Activated CD4-positive, alpha-beta T cell treated with anti-CD3 and anti-CD28 coated beads for 36 hours (primary cell): ENCODE data around the gene STARD10. TPM values are rescaled to one million over a fixed set of nuclear protein-coding genes. Genes with fewer than 3 reads are reported as not detected.

Experiments used
- ATAC-seq: fragments of 200-7000 bp; cut with Tn5 transposase; one replicate; pipeline ENCODE4 v1.10.0; 2021; ENCODE audit warnings: mild to moderate bottlenecking, moderate library complexity
- CTCF ChIA-PET: fragments of 350-600 bp; sonication (Branson Sonifier 250); formaldehyde crosslinking; loops from one replicate; lab custom pipeline; 2021; ENCODE audit warnings: antibody characterized with exemption; lab: Charles Lee
- POLR2A ChIA-PET: fragments of 350-600 bp; sonication (Branson Sonifier 250); formaldehyde crosslinking; loops from one replicate; lab custom pipeline; 2021; ENCODE audit warnings: antibody characterized with exemption, inconsistent platforms; lab: Charles Lee
- DNase-seq: peaks from one replicate; pipeline ENCODE4 v3.0.0-alpha.2; 2020
- H3K27ac Mint-ChIP-seq: one replicate; pipeline ENCODE4 v1.8.0; 2021; ENCODE audit warnings: mixed read lengths
- H3K27me3 Mint-ChIP-seq: one replicate; pipeline ENCODE4 v1.8.0; 2021; ENCODE audit warnings: mixed read lengths
- H3K36me3 Mint-ChIP-seq: one replicate; pipeline ENCODE4 v1.8.0; 2021; ENCODE audit warnings: low read depth, mixed read lengths
- H3K4me1 Mint-ChIP-seq: one replicate; pipeline ENCODE4 v1.8.0; 2021; ENCODE audit warnings: mixed read lengths
- H3K4me3 Mint-ChIP-seq: one replicate; pipeline ENCODE4 v1.8.0; 2021; ENCODE audit warnings: mild to moderate bottlenecking, moderate library complexity, mixed read lengths
- H3K9me3 Mint-ChIP-seq: one replicate; pipeline ENCODE4 v1.8.0; 2021; ENCODE audit warnings: low read depth, mixed read lengths
- intact Hi-C, 2 experiments: fragments of 100-400 bp; cut with DNase I in 1 of 2; cut with micrococcal nuclease in 1 of 2; formaldehyde crosslinking; loops; one replicate each; pipeline versions ENCODE4 v1.14.2 to v1.15.1; 2022 to 2024; cut with DNase I, micrococcal nuclease
- total RNA-seq, 2 experiments: library from RNA; stranded (reverse); gene quantifications; one replicate each; pipeline ENCODE4 v1.2.3, GENCODE V29; 2021

The STARD10 gene
- total RNA-seq, 2 experiments from 2014 or later, result 8.3 to 12.9 TPM

GRCh38 chr11:72735495-72736027 lies 58.3 kb downstream of the STARD10 start:
- H3K9me3 Mint-ChIP-seq, result no peaks in the 10 kb centered on the region
- intact Hi-C loops, result loop anchor here (1.0 to 2.0 kb wide), 5 partner anchors 13 to 79 kb away; partner anchors contain the start of genes ARAP1 (in 2 of the 2), ATG16L2 (in 1 of the 2) and STARD10 (in 1 of the 2)
- peaks cover 44% of the 10 kb centered on the region for H3K4me1 Mint-ChIP-seq
- ChIA-PET POLR2A (interaction anchor here (1.0 to 1.8 kb wide), 4 partner anchors 10 to 81 kb away, joined by 3 to 10 read pairs (median 4); no protein-coding TSS in a partner anchor), CTCF (interaction anchor here (0.6 to 1.9 kb wide), 3 partner anchors 57 to 167 kb away, joined by 3 to 7 read pairs (median 3); no protein-coding TSS in a partner anchor)
- no peak overlapping the region for H3K4me3 Mint-ChIP-seq
- DNase-seq (no peak), ATAC-seq (no peak)
- H3K36me3 Mint-ChIP-seq, result peaks cover 21% of the 10 kb centered on the region
- H3K27ac Mint-ChIP-seq, result peak overlapping the region; percentile 83
- H3K27me3 Mint-ChIP-seq, result no peaks in the 10 kb centered on the region

GRCh38 chr11:72732329-72732728 lies 61.5 kb downstream of the STARD10 start:
- ChIA-PET CTCF (interaction anchor here (0.5 to 6.0 kb wide), 5 partner anchors 10 to 445 kb away, joined by 3 to 36 read pairs (median 3); partner anchors contain the start of gene STARD10), POLR2A (no interaction called here)
- ATAC-seq (no peak), DNase-seq (no peak)
- Mint-ChIP-seq H3K4me1 (peaks cover 16% of the 10 kb centered on the region), H3K36me3 (peaks cover 19% of the 10 kb centered on the region), H3K9me3 (no peaks in the 10 kb centered on the region), H3K27me3 (no peaks in the 10 kb centered on the region), H3K4me3 (no peak overlapping the region), H3K27ac (peak overlapping the region; percentile 48)
- intact Hi-C loops, result no loop called here

GRCh38 chr11:72730737-72731136 lies 63.1 kb downstream of the STARD10 start:
- DNase-seq, result no peak
- intact Hi-C loops, result no loop called here

GRCh38 chr11:72730243-72730642 lies 63.6 kb downstream of the STARD10 start:
- Mint-ChIP-seq H3K27me3 (no peaks in the 10 kb centered on the region), H3K4me1 (peaks cover 5% of the 10 kb centered on the region), H3K27ac (no peak overlapping the region), H3K9me3 (no peaks in the 10 kb centered on the region), H3K36me3 (peaks cover 18% of the 10 kb centered on the region), H3K4me3 (no peak overlapping the region)
- ChIA-PET CTCF (interaction anchor here (0.5 to 6.0 kb wide), 3 partner anchors 63 to 101 kb away, joined by 3 to 36 read pairs (median 3); partner anchors contain the start of gene STARD10), POLR2A (no interaction called here)
- DNase-seq (no peak), ATAC-seq (no peak)
- intact Hi-C loops, result no loop called here

More at GRCh38 chr11:72730737-72731136, 63.1 kb downstream of the STARD10 start:
- no peak overlapping the region for H3K4me3 Mint-ChIP-seq
- no peaks in the 10 kb centered on the region for H3K9me3 Mint-ChIP-seq
- peaks cover 18% of the 10 kb centered on the region for H3K36me3 Mint-ChIP-seq
- ChIA-PET POLR2A (no interaction called here), CTCF (interaction anchor here (0.5 to 6.0 kb wide), 3 partner anchors 63 to 100 kb away, joined by 3 to 36 read pairs (median 3); partner anchors contain the start of gene STARD10)
- H3K27me3 Mint-ChIP-seq, result no peaks in the 10 kb centered on the region
- no peak for ATAC-seq
- no peak overlapping the region for H3K27ac Mint-ChIP-seq
- peaks cover 3% of the 10 kb centered on the region for H3K4me1 Mint-ChIP-seq

- H3K36me3 Mint-ChIP-seq, result peaks cover 16% of the 10 kb centered on the region
- no peaks in the 10 kb centered on the region for H3K27me3 Mint-ChIP-seq
- no peaks in the 10 kb centered on the region for H3K9me3 Mint-ChIP-seq
- no peak overlapping the region for H3K27ac Mint-ChIP-seq
- ChIA-PET POLR2A (no interaction called here), CTCF (interaction anchor here (0.7 to 6.0 kb wide), 5 partner anchors 9 to 119 kb away, joined by 3 to 36 read pairs (median 3); partner anchors contain the start of gene STARD10)
- intact Hi-C loops, result loop anchor here (5.0 to 10.0 kb wide), 3 partner anchors 417 to 517 kb away; partner anchors contain the start of gene FCHSD2 (in 2 of the 2)
- ATAC-seq, result no peak
- DNase-seq, result no peak
- H3K4me3 Mint-ChIP-seq, result no peak overlapping the region
- peaks cover 17% of the 10 kb centered on the region for H3K4me1 Mint-ChIP-seq
Observed at GRCh38 chr11:72727521-72727920, 66.3 kb downstream of the STARD10 start.

- POLR2A ChIA-PET, result interaction anchor here (1.0 kb wide), 1 partner anchor 10 kb away, joined by 3 read pairs; no protein-coding TSS in a partner anchor
- intact Hi-C loops, result loop anchor here (5.0 to 10.0 kb wide), 3 partner anchors 418 to 518 kb away; partner anchors contain the start of gene FCHSD2 (in 2 of the 2)
- no peak overlapping the region for H3K4me3 Mint-ChIP-seq
Observed at GRCh38 chr11:72726266-72727220, 67.3 kb downstream of the STARD10 start.

GRCh38 chr11:72725724-72726028 lies 68.2 kb downstream of the STARD10 start:
- H3K9me3 Mint-ChIP-seq, result no peaks in the 10 kb centered on the region
- peaks cover 12% of the 10 kb centered on the region for H3K36me3 Mint-ChIP-seq
- ChIA-PET CTCF (interaction anchor here (0.6 to 5.0 kb wide), 41 partner anchors 9 to 514 kb away, joined by 3 to 60 read pairs (median 4); partner anchors contain the start of gene STARD10), POLR2A (interaction anchor here (0.6 to 1.4 kb wide), 7 partner anchors 11 to 428 kb away, joined by 3 to 16 read pairs (median 3); partner anchors contain the start of gene STARD10)
- ATAC-seq (no peak), DNase-seq (no peak)
- H3K4me1 Mint-ChIP-seq, result peaks cover 21% of the 10 kb centered on the region
- peak overlapping the region; percentile 71 for H3K27ac Mint-ChIP-seq
- H3K4me3 Mint-ChIP-seq, result no peak overlapping the region
- H3K27me3 Mint-ChIP-seq, result no peaks in the 10 kb centered on the region
- intact Hi-C loops, result loop anchor here (1.0 to 10.0 kb wide), 6 partner anchors 124 to 519 kb away; partner anchors contain the start of gene FCHSD2 (in 2 of the 2)

More at GRCh38 chr11:72726266-72727220, 67.3 kb downstream of the STARD10 start:
- CTCF ChIA-PET, result interaction anchor here (0.5 to 6.0 kb wide), 13 partner anchors 8 to 451 kb away, joined by 3 to 60 read pairs (median 5); partner anchors contain the start of gene STARD10
- Mint-ChIP-seq H3K4me1 (peaks cover 19% of the 10 kb centered on the region), H3K27me3 (no peaks in the 10 kb centered on the region), H3K27ac (no peak overlapping the region), H3K36me3 (peaks cover 15% of the 10 kb centered on the region), H3K9me3 (no peaks in the 10 kb centered on the region)
- ATAC-seq (no peak), DNase-seq (no peak)

GRCh38 chr11:72724851-72725723 lies 68.8 kb downstream of the STARD10 start:
- no peaks in the 10 kb centered on the region for H3K27me3 Mint-ChIP-seq
- peaks cover 9% of the 10 kb centered on the region for H3K36me3 Mint-ChIP-seq
- ATAC-seq, result peak; percentile 21
- peaks cover 27% of the 10 kb centered on the region for H3K4me1 Mint-ChIP-seq
- CTCF ChIA-PET, result interaction anchor here (0.6 to 5.0 kb wide), 44 partner anchors 9 to 583 kb away, joined by 3 to 60 read pairs (median 4); partner anchors contain the start of genes ARHGEF17 and STARD10
- intact Hi-C loops, result loop anchor here (1.0 to 10.0 kb wide), 6 partner anchors 124 to 520 kb away; partner anchors contain the start of gene FCHSD2 (in 2 of the 2)
- H3K4me3 Mint-ChIP-seq, result no peak overlapping the region
- DNase-seq, result peak; percentile 86
- H3K9me3 Mint-ChIP-seq, result no peaks in the 10 kb centered on the region
- POLR2A ChIA-PET, result interaction anchor here (0.6 to 1.4 kb wide), 6 partner anchors 12 to 429 kb away, joined by 3 to 16 read pairs (median 4); partner anchors contain the start of gene STARD10
- peak overlapping the region; percentile 71 for H3K27ac Mint-ChIP-seq

GRCh38 chr11:72724021-72724551 lies 69.8 kb downstream of the STARD10 start:
- Mint-ChIP-seq H3K9me3 (no peaks in the 10 kb centered on the region), H3K4me3 (no peak overlapping the region)
- intact Hi-C loops, result loop anchor here (2.0 to 10.0 kb wide), 3 partner anchors 421 to 521 kb away; partner anchors contain the start of gene FCHSD2 (in 2 of the 2)

More at GRCh38 chr11:72724021-72724551, 69.8 kb downstream of the STARD10 start:
- Mint-ChIP-seq H3K36me3 (peaks cover 9% of the 10 kb centered on the region), H3K27ac (peak overlapping the region; percentile 75), H3K4me1 (peaks cover 37% of the 10 kb centered on the region), H3K27me3 (no peaks in the 10 kb centered on the region)
- no peak for ATAC-seq
- CTCF ChIA-PET, result interaction anchor here (0.7 to 5.0 kb wide), 7 partner anchors 40 to 126 kb away, joined by 3 to 60 read pairs (median 8); partner anchors contain the start of gene STARD10
- no peak for DNase-seq
- POLR2A ChIA-PET, result no interaction called here
